A673 (cell line): ENCODE results near the gene CPEB4. TPM values are rescaled to one million over a fixed set of nuclear protein-coding genes. Genes with fewer than 3 reads are reported as not detected.

Source experiments
- BruUV-seq: library from RNA; stranded (reverse); fragments of 400-500 nt; replicated peaks from 2 replicates; lab custom pipeline; 2021; lab: Mats Ljungman, UMichigan
- CTCF ChIA-PET: fragments of 300-600 bp; sonication (Branson Sonifier 250); formaldehyde crosslinking; loops from one replicate; lab custom pipeline; 2022; ENCODE audit warnings: antibody characterized with exemption; lab: Charles Lee
- POLR2A ChIA-PET: fragments of 300-600 bp; sonication (Branson Sonifier 250); formaldehyde crosslinking; loops from one replicate; lab custom pipeline; 2022; ENCODE audit warnings: antibody characterized with exemption; ENCODE audit not compliant: low non-redundant PET; lab: Charles Lee
- DNase-seq: peaks from one replicate; pipeline ENCODE4 v3.0.0-alpha.2; 2015; ENCODE audit warnings: low spot score
- H3K27ac ChIP-seq: fragments of 200-600 bp; sonication (generic); 2 replicates; pipeline ENCODE4 v1.5.1; 2016; ENCODE audit warnings: mixed run types, low read depth, mild to moderate bottlenecking, mixed read lengths, antibody characterized with exemption, low read length; ENCODE audit not compliant: poor library complexity, severe bottlenecking
- H3K27me3 ChIP-seq: fragments of 200-600 bp; sonication (generic); replicated peaks from 2 replicates; pipeline ENCODE4 v1.6.1; 2017; ENCODE audit warnings: mixed run types, low read depth, mild to moderate bottlenecking, mixed read lengths, antibody characterized with exemption, low read length; ENCODE audit not compliant: insufficient read depth, poor library complexity
- H3K36me3 ChIP-seq: fragments of 200-600 bp; sonication (generic); 2 replicates; pipeline ENCODE4 v1.6.1; 2016; ENCODE audit warnings: mixed run types, mild to moderate bottlenecking, mixed read lengths, antibody characterized with exemption, low read length; ENCODE audit not compliant: insufficient read depth, poor library complexity, severe bottlenecking
- H3K4me1 ChIP-seq: fragments of 200-600 bp; sonication (generic); 2 replicates; pipeline ENCODE4 v1.6.1; 2017; ENCODE audit warnings: mixed run types, mild to moderate bottlenecking, mixed read lengths, antibody characterized with exemption, low read length; ENCODE audit not compliant: insufficient read depth, poor library complexity, severe bottlenecking
- H3K4me3 ChIP-seq: fragments of 200-600 bp; sonication (generic); 2 replicates; pipeline ENCODE4 v1.5.1; 2016; ENCODE audit warnings: low read depth, mixed run types, mild to moderate bottlenecking, mixed read lengths, low read length; ENCODE audit not compliant: poor library complexity, severe bottlenecking
- H3K9me3 ChIP-seq: fragments of 200-600 bp; sonication (generic); 2 replicates; pipeline ENCODE4 v1.6.1; 2016; ENCODE audit warnings: mixed run types, low read depth, mild to moderate bottlenecking, mixed read lengths, antibody characterized with exemption, low read length; ENCODE audit not compliant: poor library complexity, severe bottlenecking
- CTCF ChIP-seq: fragments of 300-800, 200-600 bp; sonication (generic); conservative IDR thresholded peaks from 2 replicates; pipeline ENCODE4 v1.5.1; 2017; ENCODE audit warnings: low read depth, mild to moderate bottlenecking, antibody characterized with exemption, low read length, moderate library complexity, mixed read lengths
- EZH2 ChIP-seq: fragments of 200-600 bp; sonication (generic); IDR thresholded peaks from 2 replicates; pipeline ENCODE4 v1.6.1; 2017; ENCODE audit warnings: borderline replicate concordance, low read depth, mild to moderate bottlenecking, mixed read lengths, antibody characterized with exemption, low read length; ENCODE audit not compliant: poor library complexity, severe bottlenecking
- intact Hi-C: fragments of 100-400 bp; cut with micrococcal nuclease; formaldehyde crosslinking; loops from one replicate; pipeline ENCODE4 v1.10.0; 2022; ENCODE audit not compliant: unreplicated experiment
- total RNA-seq: library from RNA; stranded (reverse); gene quantifications from 2 replicates; pipeline ENCODE4 v1.2.3, GENCODE V29; 2021

The CPEB4 gene
- total RNA-seq, 1 experiment from 2014 or later: 1.6 TPM

- ChIA-PET CTCF (no interaction called here), POLR2A (no interaction called here)
- H3K36me3 ChIP-seq: no peaks in the 10 kb centered on the region
- no peak for DNase-seq
- no TSS peak for BruUV-seq
- H3K9me3 ChIP-seq: no peaks in the 10 kb centered on the region
- no peak overlapping the region for H3K27ac ChIP-seq
- H3K27me3 ChIP-seq: no peaks in the 10 kb centered on the region
- intact Hi-C loops: no loop called here
- H3K4me1 ChIP-seq: no peaks in the 10 kb centered on the region
- H3K4me3 ChIP-seq: no peak overlapping the region
- TF ChIP-seq EZH2 (no peak), CTCF (no peak)
Measured at GRCh38 chr5:173857234-173857633, 30.9 kb upstream of the CPEB4 start.

GRCh38 chr5:173858021-173858669, 30.0 kb upstream of the CPEB4 start:
- CTCF ChIA-PET: no interaction called here
- intact Hi-C loops: no loop called here
- BruUV-seq: no TSS peak
- Histone ChIP-seq H3K27ac (no peak overlapping the region), H3K9me3 (no peaks in the 10 kb centered on the region), H3K4me3 (no peak overlapping the region), H3K4me1 (no peaks in the 10 kb centered on the region), H3K36me3 (no peaks in the 10 kb centered on the region), H3K27me3 (no peaks in the 10 kb centered on the region)
- POLR2A ChIA-PET: no interaction called here
- TF ChIP-seq EZH2 (no peak), CTCF (no peak)
- no peak for DNase-seq

DNA sequence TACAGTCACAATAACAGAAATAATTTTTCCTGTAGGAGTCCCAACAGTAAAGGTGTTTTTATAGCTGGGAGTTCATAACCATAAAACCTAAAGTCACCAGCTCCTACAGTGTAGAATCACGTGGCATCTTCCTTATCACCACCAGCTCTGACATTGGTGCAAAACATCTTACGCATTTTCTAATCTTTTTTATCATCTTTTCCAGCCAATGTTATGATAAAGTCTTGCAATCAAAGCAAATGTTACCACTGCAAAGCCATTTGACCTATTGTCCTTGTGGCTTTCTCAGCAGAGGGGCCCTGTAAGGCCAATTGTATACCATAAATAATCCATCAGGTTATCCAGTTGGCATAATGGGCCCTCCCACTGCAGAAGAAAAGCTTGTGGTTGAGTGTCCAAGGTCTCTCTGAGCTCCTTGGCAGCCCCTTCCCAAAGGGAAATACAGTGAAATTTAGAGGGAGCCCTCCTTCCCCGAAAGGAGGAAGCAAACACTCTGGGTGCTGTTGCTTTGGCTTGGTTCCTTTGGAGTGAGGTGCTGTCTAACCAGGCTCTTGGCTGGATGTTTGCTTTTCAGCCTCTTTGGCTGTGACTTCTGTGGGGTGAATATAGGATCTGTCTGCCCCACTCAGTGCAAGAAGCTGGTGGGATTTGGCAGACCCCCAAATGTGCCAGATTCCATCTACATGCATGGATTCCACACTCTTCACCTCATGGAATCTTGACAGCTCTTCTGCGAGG, 29.3 kb upstream of the CPEB4 start:
- H3K27ac ChIP-seq: no peak overlapping the region
- intact Hi-C loops: no loop called here
- CTCF ChIA-PET: no interaction called here

More for the DNA sequence above, 29.3 kb upstream of the CPEB4 start:
- Histone ChIP-seq H3K4me1 (no peaks in the 10 kb centered on the region), H3K27me3 (no peaks in the 10 kb centered on the region), H3K36me3 (no peaks in the 10 kb centered on the region), H3K4me3 (no peak overlapping the region), H3K9me3 (no peaks in the 10 kb centered on the region)
- no peak for DNase-seq
- no peak for TF ChIP-seq CTCF
- no peak for TF ChIP-seq EZH2
- no TSS peak for BruUV-seq
- POLR2A ChIA-PET: no interaction called here
